Ecto neural progenitor cell (in vitro differentiated cells): ENCODE measurements around the gene POM121C.
"Not testable (repeated sequence)": the region's sequence is repeated elsewhere in the genome, so short reads cannot be mapped to it uniquely, and the experiment has no call there.

ENCODE experiments used
- DNase-seq: peaks from one replicate; pipeline ENCODE4 v3.0.0-alpha.2; 2018; ENCODE audit warnings: low spot score

The POM121C gene

GRCh38 chr7:75423481-75423880 lies 62.6 kb downstream of the POM121C start:
- not testable (repeated sequence) for DNase-seq

GRCh38 chr7:75421798-75422710 lies 64.0 kb downstream of the POM121C start:
- not testable (repeated sequence) for DNase-seq

- DNase-seq: not testable (repeated sequence)
Observed at GRCh38 chr7:75420152-75420551, 65.9 kb downstream of the POM121C start.

GRCh38 chr7:75419693-75420092 lies 66.4 kb downstream of the POM121C start:
- DNase-seq: not testable (repeated sequence)

GRCh38 chr7:75419210-75419609 lies 66.9 kb downstream of the POM121C start:
- DNase-seq: not testable (repeated sequence)

GRCh38 chr7:75418292-75418858 lies 67.7 kb downstream of the POM121C start:
- DNase-seq: not testable (repeated sequence)

GRCh38 chr7:75416787-75417186 lies 69.3 kb downstream of the POM121C start:
- not testable (repeated sequence) for DNase-seq

- not testable (repeated sequence) for DNase-seq
Observed at GRCh38 chr7:75415829-75416373, 70.2 kb downstream of the POM121C start.

GRCh38 chr7:75415428-75415817 lies 70.7 kb downstream of the POM121C start:
- DNase-seq: not testable (repeated sequence)

GRCh38 chr7:75414708-75415427 lies 71.2 kb downstream of the POM121C start:
- not testable (repeated sequence) for DNase-seq

GRCh38 chr7:75414204-75414603 lies 71.9 kb downstream of the POM121C start:
- DNase-seq: not testable (repeated sequence)

- DNase-seq: not testable (repeated sequence)
Observed at GRCh38 chr7:75410823-75411173, 75.3 kb downstream of the POM121C start.

GRCh38 chr7:75409880-75410822 lies 75.9 kb downstream of the POM121C start:
- not testable (repeated sequence) for DNase-seq

GRCh38 chr7:75404663-75405062 lies 81.4 kb downstream of the POM121C start:
- DNase-seq: not testable (repeated sequence)

GRCh38 chr7:75403455-75404443 lies 82.3 kb downstream of the POM121C start:
- DNase-seq: not testable (repeated sequence)

- DNase-seq: not testable (repeated sequence)
Observed at GRCh38 chr7:75400575-75400974, 85.5 kb downstream of the POM121C start.

- DNase-seq: not testable (repeated sequence)
Observed at GRCh38 chr7:75398771-75399700, 87.1 kb downstream of the POM121C start.

GRCh38 chr7:75397865-75398264 lies 88.2 kb downstream of the POM121C start:
- not testable (repeated sequence) for DNase-seq

- not testable (repeated sequence) for DNase-seq
Observed at GRCh38 chr7:75395329-75395728, 90.8 kb downstream of the POM121C start, which contains the start of gene TRIM73. TSS of gene TRIM73 (plus strand) at chr7:75395629. CDS start at chr7:75398934, 3,305 bp downstream.
